Bronchial epithelial cell (primary cell): ENCODE measurements around the gene PCGF3. TPM values are rescaled to one million over a fixed set of nuclear protein-coding genes. Genes with fewer than 3 reads are reported as not detected.

Experiments used
- DNase-seq: peaks from one replicate; pipeline ENCODE4 v3.0.0-alpha.2; 2010; ENCODE audit warnings: low read depth
- FAIRE-seq: peaks from 2 replicates; lab custom pipeline; 2011; peaks lifted over from hg19 to GRCh38; lab: Jason Lieb, UNC
- H3K27me3 ChIP-seq: 2 replicates; pipeline ENCODE4 v1.5.1; 2011; ENCODE audit warnings: low read length; ENCODE audit not compliant: control insufficient read depth, insufficient read depth
- H3K36me3 ChIP-seq: 2 replicates; pipeline ENCODE4 v1.5.1; 2011; ENCODE audit warnings: low read length; ENCODE audit not compliant: control insufficient read depth, insufficient read depth
- H3K4me3 ChIP-seq: 2 replicates; pipeline ENCODE4 v1.5.1; 2011; ENCODE audit warnings: mild to moderate bottlenecking, low read depth, low read length, control low read depth
- total RNA-seq: library from RNA; depleted of rRNA; stranded (reverse); fragments of >200 nt; gene quantifications from 2 replicates; pipeline ENCODE4 v1.2.1, GENCODE V29; 2014
- TF ChIP-seq, protein P1 (sequence below): IDR thresholded peaks from 2 replicates; pipeline ENCODE4 v1.5.1; 2011; ENCODE audit warnings: mild to moderate bottlenecking, moderate library complexity, low read length, control low read depth, inconsistent platforms; ENCODE audit not compliant: insufficient read depth, severe bottlenecking

PCGF3 gene
- total RNA-seq, 1 donor from 2014 or later: 30.5 TPM

DNA sequence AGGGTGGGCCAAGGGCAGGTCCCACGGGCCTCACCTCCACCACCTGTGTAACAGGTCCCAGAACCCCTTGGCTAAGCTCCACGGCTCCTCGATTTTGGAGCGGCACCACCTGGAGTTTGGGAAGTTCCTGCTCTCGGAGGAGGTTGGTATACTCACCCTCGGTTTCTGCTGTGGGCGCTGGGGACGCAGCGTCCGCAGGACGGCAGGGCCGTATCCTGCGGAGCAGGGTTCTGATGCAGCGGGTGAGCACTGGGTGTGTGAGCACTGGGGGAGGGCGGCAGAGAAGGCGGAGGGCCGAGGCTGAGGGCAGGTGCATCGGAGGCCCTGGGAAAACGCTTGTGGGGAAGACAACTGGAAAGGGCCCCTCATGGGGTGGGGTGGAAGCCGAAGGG lies 42.6 kb upstream of the PCGF3 start:
- no peak overlapping the region for H3K4me3 ChIP-seq
- no peaks in the 10 kb centered on the region for H3K36me3 ChIP-seq
- TF ChIP-seq, protein P1, sequence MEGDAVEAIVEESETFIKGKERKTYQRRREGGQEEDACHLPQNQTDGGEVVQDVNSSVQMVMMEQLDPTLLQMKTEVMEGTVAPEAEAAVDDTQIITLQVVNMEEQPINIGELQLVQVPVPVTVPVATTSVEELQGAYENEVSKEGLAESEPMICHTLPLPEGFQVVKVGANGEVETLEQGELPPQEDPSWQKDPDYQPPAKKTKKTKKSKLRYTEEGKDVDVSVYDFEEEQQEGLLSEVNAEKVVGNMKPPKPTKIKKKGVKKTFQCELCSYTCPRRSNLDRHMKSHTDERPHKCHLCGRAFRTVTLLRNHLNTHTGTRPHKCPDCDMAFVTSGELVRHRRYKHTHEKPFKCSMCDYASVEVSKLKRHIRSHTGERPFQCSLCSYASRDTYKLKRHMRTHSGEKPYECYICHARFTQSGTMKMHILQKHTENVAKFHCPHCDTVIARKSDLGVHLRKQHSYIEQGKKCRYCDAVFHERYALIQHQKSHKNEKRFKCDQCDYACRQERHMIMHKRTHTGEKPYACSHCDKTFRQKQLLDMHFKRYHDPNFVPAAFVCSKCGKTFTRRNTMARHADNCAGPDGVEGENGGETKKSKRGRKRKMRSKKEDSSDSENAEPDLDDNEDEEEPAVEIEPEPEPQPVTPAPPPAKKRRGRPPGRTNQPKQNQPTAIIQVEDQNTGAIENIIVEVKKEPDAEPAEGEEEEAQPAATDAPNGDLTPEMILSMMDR: no peak
- FAIRE-seq: no peak
- no peak for DNase-seq
- H3K27me3 ChIP-seq: peaks cover 3% of the 10 kb centered on the region

DNA sequence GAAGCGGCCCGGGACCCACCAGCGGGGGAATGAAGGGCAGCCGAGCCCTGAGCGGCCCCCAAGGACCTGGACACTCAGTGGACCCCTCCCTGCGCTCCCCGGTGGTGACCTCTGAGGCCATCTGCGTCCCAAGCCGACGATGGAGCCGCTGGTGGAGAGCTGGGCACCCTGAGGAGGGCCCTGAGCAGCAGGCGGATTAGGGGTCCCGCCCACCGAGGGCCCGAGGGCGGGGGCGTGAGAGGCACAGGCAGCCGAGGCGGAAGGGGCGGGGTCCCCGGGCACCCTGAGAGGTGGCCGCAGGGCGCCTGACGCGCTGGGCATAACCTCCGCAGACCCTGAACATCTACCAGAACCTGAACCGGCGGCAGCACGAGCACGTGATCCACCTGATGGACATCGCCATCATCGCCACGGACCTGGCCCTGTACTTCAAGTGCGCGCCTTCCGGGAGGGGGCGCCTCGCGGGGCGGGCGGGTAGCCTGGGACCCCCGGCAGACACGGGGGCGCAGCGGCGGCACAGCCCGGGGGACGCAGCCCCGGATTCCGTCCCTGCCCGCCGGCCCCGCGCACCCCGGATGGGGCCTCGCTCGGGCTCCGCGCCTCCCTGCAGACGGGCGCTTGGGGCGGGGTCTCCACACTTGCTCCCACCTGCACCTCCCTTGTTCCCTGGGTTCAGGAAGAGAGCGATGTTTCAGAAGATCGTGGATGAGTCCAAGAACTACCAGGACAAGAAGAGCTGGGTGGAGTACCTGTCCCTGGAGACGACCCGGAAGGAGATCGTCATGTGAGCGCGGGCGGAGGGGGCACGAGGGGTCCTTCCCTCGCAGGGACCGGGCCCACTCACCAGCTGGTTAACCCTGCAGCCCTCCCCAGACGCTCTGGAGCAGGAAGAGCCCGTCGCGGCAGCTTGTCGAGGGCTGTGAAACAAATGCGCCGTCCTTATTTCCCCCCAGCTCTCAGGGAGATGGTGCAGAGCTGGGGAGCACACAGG lies 41.9 kb upstream of the PCGF3 start:
- H3K4me3 ChIP-seq: peak overlapping the region; percentile 26
- FAIRE-seq (no peak), DNase-seq (no peak)
- TF ChIP-seq, protein P1: no peak
- peaks cover 3% of the 10 kb centered on the region for H3K27me3 ChIP-seq
- H3K36me3 ChIP-seq: no peaks in the 10 kb centered on the region

DNA sequence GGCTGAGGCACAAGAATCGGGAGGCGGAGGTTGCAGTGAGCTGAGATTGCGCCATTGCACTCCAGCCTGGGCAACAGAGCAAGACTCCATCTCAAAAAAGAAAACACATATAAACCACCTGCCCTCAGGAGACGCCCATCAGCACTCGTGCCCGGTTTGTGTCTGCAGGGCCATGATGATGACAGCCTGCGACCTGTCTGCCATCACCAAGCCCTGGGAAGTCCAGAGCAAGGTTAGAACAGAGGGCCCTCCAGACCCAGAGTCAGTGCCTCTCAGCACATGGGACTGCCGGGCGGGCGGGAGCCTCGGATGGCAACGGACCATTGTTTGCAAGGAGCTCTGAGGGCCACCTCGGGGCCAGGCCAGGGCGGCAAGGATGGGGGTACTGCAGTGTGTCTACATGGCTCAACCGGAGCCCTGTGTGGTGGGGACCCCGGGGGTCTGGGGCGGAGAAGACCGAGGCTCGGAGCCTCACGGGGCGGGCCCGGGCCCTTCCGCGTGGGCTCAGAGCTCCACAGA lies 40.9 kb upstream of the PCGF3 start:
- DNase-seq (no peak), FAIRE-seq (no peak)
- H3K27me3 ChIP-seq: peaks cover 3% of the 10 kb centered on the region

DNA sequence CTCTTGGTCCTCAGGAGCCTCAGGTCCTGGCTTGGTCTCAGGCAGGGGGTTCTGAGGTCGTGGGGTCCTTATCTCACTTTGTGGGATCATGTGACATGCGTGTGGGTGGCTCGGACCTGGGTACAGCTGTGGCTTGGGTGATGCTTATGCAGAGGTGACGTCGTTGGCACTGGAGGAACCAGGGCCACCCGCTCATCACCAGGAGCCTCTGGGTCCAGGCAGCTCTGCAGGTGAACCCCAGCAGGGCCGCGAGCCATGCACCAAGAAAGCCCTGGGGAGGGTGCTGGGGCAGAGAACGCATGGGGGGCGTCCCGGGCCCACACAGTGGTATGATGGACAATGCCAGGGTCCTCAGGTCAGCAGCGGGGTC lies 40.3 kb upstream of the PCGF3 start:
- Histone ChIP-seq H3K27me3 (peaks cover 3% of the 10 kb centered on the region), H3K4me3 (no peak overlapping the region), H3K36me3 (no peaks in the 10 kb centered on the region)
- TF ChIP-seq, protein P1: no peak
- FAIRE-seq (no peak), DNase-seq (no peak)

More for the DNA sequence above, 40.9 kb upstream of the PCGF3 start:
- Histone ChIP-seq H3K4me3 (no peak overlapping the region), H3K36me3 (no peaks in the 10 kb centered on the region)
- TF ChIP-seq, protein P1: no peak

DNA sequence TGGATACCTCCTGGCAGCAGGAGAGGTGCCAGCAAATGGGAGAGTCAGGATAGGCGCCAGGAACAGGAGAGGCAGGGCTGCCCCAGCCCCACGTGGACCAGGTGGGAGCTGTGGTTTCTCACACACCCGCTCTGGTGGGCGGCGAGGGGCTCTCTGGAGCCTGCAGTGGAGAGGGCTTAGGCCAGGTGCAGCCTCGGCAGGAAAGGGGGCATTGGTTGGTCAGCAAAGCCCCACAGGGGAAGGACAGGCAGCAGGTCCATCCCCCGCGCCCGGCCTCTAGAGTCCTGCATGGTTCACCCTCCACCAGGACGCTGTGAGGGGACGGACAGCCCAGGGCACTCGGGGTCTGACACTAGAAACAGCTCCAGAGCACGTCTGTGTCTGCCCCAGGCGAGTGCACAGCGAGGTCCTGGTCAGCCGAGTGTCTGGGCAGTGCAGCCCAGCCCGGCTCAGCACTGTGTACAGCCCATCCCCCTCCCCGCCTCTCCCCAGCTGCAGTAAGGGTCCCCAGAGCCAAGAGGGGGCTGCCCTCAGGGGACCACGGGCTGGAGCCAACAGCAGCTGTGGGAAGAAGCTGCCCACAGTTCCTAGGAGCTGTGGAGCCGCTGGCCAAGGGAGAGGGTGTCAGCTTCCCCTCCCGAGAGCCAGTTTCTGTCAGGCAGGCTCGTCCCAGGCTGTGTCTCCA lies 39.7 kb upstream of the PCGF3 start:
- peaks cover under 1% of the 10 kb centered on the region for H3K36me3 ChIP-seq
- no peak overlapping the region for H3K4me3 ChIP-seq
- TF ChIP-seq, protein P1: no peak
- peaks cover 3% of the 10 kb centered on the region for H3K27me3 ChIP-seq
- no peak for FAIRE-seq
- no peak for DNase-seq
